Smooth muscle cell (in vitro differentiated cells): ENCODE data around the gene GART. TPM values are rescaled to one million over a fixed set of nuclear protein-coding genes. Genes with fewer than 3 reads are reported as not detected.

Experiments
- DNase-seq: peaks from one replicate; lab custom pipeline; 2025; ENCODE audit not compliant: unreplicated experiment; lab: John Stamatoyannopoulos, UW
- H2AFZ ChIP-seq: fragments of 200-600 bp; sonication (generic); 2 replicates; pipeline ENCODE4 v1.6.0; 2016; ENCODE audit warnings: antibody characterized with exemption, low read depth, mild to moderate bottlenecking
- H3F3A ChIP-seq: fragments of 200-600 bp; sonication (generic); 2 replicates; pipeline ENCODE4 v1.6.0; 2017; ENCODE audit warnings: antibody characterized with exemption, low read depth
- H3K27ac ChIP-seq: fragments of 200-600 bp; sonication (generic); 2 replicates; pipeline ENCODE4 v1.5.1; 2016; ENCODE audit warnings: low read depth, mild to moderate bottlenecking
- H3K27me3 ChIP-seq: fragments of 200-600 bp; sonication (generic); 2 replicates; pipeline ENCODE4 v1.6.1; 2016; ENCODE audit warnings: low read depth, mild to moderate bottlenecking
- H3K36me3 ChIP-seq: fragments of 200-600 bp; sonication (generic); 2 replicates; pipeline ENCODE4 v1.5.1; 2016; ENCODE audit warnings: low read depth
- H3K4me1 ChIP-seq: fragments of 200-600 bp; sonication (generic); 2 replicates; pipeline ENCODE4 v1.5.1; 2016; ENCODE audit warnings: low read depth
- H3K4me2 ChIP-seq: fragments of 200-600 bp; sonication (generic); 2 replicates; pipeline ENCODE4 v1.6.0; 2016; ENCODE audit warnings: mild to moderate bottlenecking
- H3K4me3 ChIP-seq: fragments of 200-600 bp; sonication (generic); 2 replicates; pipeline ENCODE4 v1.5.1; 2016; ENCODE audit warnings: mild to moderate bottlenecking
- H3K79me2 ChIP-seq: fragments of 200-600 bp; sonication (generic); 2 replicates; pipeline ENCODE4 v1.6.0; 2016; ENCODE audit warnings: low read depth, mild to moderate bottlenecking
- H3K9ac ChIP-seq: fragments of 200-600 bp; sonication (generic); 2 replicates; pipeline ENCODE4 v1.6.0; 2016; ENCODE audit warnings: low read depth
- H3K9me3 ChIP-seq: fragments of 200-600 bp; sonication (generic); replicated peaks from 2 replicates; pipeline ENCODE4 v1.5.1; 2016; ENCODE audit warnings: low read depth
- H4K20me1 ChIP-seq: fragments of 200-600 bp; sonication (generic); 2 replicates; pipeline ENCODE4 v1.6.0; 2016; ENCODE audit warnings: low read depth
- CTCF ChIP-seq: fragments of 200-600 bp; sonication (generic); IDR thresholded peaks from 2 replicates; pipeline ENCODE4 v1.5.1; 2017; ENCODE audit warnings: borderline replicate concordance, mild to moderate bottlenecking, antibody characterized with exemption; ENCODE audit not compliant: insufficient read depth, poor library complexity, severe bottlenecking
- WGBS: methylation state at CpG from one replicate; pipeline ENCODE4 v1.1.7; 2016; ENCODE audit warnings: low lambda C conversion rate; 5-methylcytosine and 5-hydroxymethylcytosine counted together
- polyA plus RNA-seq: library from polyadenylated mRNA; unstranded; fragments of >200 nt; fragmentation: Nextera tagmentation; extraction: Ambion mirVana; gene quantifications from 2 replicates; pipeline ENCODE4 v1.2.1, GENCODE V29; 2016
- total RNA-seq: library from RNA; depleted of rRNA; stranded (reverse); fragments of >200 nt; gene quantifications from 2 replicates; pipeline ENCODE4 v1.2.3, GENCODE V29; 2014

GART gene
- total and polyA plus RNA-seq, 2 experiments from 2014 or later, result 29.0 to 38.3 TPM

DNA sequence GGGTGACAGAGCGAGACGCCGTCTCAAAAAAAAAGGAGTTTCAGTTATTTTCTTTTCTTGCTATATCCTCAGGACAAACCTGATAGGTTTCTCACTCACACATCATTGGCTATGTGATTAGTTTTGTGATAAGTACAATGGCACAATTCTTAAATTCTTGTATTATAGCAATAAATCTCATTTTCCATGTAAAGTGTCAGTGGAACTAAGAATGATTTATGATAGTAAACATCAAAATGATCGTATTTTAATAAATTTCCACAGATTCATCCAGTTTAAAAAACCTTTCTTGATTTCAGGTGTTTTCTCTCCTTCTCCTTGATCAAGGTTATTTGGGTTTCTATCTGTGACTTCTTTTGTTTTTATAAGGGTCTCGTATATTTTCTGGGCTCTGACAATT is 53.9 kb downstream of the GART start:
- Histone ChIP-seq H4K20me1 (no peaks in the 10 kb centered on the region), H3K27ac (no peak overlapping the region), H3K9me3 (no peaks in the 10 kb centered on the region), H3F3A (no peaks in the 10 kb centered on the region), H3K36me3 (no peaks in the 10 kb centered on the region), H2AFZ (no peak overlapping the region), H3K4me1 (peaks cover 5% of the 10 kb centered on the region), H3K27me3 (no peaks in the 10 kb centered on the region), H3K4me3 (no peak overlapping the region), H3K9ac (no peak overlapping the region), H3K4me2 (no peak overlapping the region), H3K79me2 (no peaks in the 10 kb centered on the region)
- no peak for DNase-seq
- 94% methylated on average over 5 of the region's 5 CpGs for WGBS
- no peak for TF ChIP-seq CTCF

GRCh38 chr21:33481314-33481943 is 60.5 kb downstream of the GART start:
- Histone ChIP-seq H3K4me2 (peak overlapping the region; percentile 93), H3K79me2 (peaks cover 21% of the 10 kb centered on the region), H3K4me1 (peaks cover 8% of the 10 kb centered on the region), H3K27me3 (no peaks in the 10 kb centered on the region), H3K27ac (no peak overlapping the region), H3F3A (no peaks in the 10 kb centered on the region), H2AFZ (no peak overlapping the region), H3K36me3 (no peaks in the 10 kb centered on the region), H3K4me3 (peak overlapping the region; percentile 94), H3K9ac (no peak overlapping the region), H4K20me1 (peaks cover 4% of the 10 kb centered on the region), H3K9me3 (no peaks in the 10 kb centered on the region)
- WGBS, result 71% methylated on average over 9 of the region's 9 CpGs
- DNase-seq, result no peak
- no peak for TF ChIP-seq CTCF

DNA sequence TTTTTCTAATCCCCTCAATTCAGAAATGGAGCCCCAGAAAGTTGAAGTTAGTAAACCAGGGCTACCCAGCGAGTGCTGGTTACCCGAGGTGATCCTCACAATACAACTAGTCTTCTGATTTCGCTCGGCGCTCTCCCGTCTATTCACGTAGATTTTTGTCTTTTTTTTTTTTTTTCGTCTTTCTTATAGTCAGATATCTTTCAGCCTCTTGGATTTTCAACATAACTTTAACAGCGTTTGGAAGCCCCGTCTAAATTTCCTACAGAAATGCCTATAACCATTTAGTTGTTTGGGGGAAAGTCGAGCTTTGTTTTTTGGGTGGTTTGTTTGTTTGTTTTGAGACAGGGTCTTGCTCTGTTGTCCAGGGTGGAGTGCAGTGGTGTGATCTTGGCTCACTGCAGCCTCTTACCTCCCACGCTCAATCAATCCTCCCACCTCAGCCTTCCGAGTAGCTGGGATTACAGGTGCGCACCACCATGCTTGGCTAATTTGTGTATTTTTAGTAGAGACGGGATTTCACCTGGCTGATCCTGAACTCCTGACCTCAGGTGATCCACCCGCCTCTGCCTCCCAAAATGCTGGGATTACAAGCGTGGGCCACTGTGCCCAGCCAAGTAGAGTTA is 61.3 kb downstream of the GART start:
- Histone ChIP-seq H3K4me2 (peak overlapping the region; percentile 93), H3K79me2 (peaks cover 29% of the 10 kb centered on the region), H4K20me1 (peaks cover 4% of the 10 kb centered on the region), H3K4me3 (peak overlapping the region; percentile 94), H3K27ac (peak overlapping the region; percentile 99), H3K9ac (peak overlapping the region; percentile 70), H3K27me3 (no peaks in the 10 kb centered on the region), H3K4me1 (peaks cover 8% of the 10 kb centered on the region), H3K36me3 (no peaks in the 10 kb centered on the region), H2AFZ (peak overlapping the region; percentile 83), H3F3A (no peaks in the 10 kb centered on the region), H3K9me3 (no peaks in the 10 kb centered on the region)
- 36% methylated on average over 17 of the region's 17 CpGs for WGBS
- no peak for DNase-seq
- no peak for TF ChIP-seq CTCF
